GM12875 (cell line): ENCODE measurements around the gene SMCHD1.

ENCODE experiments used
- H3K4me3 ChIP-seq: one replicate; pipeline ENCODE4 v1.5.1; 2011; ENCODE audit warnings: low read depth, low read length, control low read depth
- TF ChIP-seq, protein P1 (sequence below): IDR thresholded peaks from 2 replicates; pipeline ENCODE4 v1.5.1; 2011; ENCODE audit warnings: low read depth, mild to moderate bottlenecking, control low read depth, inconsistent platforms, low read length, moderate library complexity, borderline replicate concordance; ENCODE audit not compliant: insufficient read depth

The SMCHD1 gene

DNA sequence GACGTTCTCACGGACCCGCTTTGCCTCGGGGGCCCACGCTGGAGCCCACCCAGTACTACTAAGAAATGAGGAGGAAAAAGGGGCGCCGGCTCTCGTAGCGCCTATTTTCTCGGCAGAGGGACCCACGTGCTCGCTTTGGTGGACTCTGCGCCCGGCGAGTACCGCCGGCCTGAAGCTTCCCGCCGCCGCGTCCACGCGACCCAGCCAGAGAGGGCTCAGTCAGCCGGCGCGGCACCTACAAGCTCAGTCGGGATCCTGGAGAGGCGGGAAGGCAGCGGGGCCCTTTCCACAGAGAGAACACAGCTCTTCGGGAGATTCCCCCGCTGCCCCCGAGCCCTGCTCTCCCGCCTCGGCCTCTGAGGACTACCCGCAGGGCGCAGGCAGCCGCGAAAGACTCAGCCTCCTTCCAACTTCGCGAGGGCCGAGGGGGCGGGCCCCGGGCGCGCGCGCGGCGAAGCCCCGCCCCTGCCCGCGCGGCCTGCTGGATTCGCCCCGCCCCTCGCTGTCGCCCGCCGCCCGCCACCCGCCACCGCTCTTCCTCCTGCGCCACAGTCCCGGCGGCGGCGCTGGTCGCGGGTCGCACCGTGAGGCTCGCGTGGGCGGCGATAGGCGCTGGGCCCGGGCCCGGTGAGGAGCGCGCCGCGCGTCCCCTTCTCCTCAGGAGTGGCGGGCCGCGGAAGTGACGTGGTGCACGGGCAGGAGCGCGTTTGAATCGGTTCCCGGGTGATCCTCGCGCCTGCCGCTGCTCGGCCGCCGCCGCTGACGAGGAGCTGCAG is at the start of gene SMCHD1:
TSS of gene SMCHD1 (plus strand) at position 549 of the 776 bp plus-strand sequence. CDS start 350 bp downstream, outside the sequence.
- H3K4me3 ChIP-seq: peak within 1 kb of the TSS; percentile 99
- TF ChIP-seq, protein P1, sequence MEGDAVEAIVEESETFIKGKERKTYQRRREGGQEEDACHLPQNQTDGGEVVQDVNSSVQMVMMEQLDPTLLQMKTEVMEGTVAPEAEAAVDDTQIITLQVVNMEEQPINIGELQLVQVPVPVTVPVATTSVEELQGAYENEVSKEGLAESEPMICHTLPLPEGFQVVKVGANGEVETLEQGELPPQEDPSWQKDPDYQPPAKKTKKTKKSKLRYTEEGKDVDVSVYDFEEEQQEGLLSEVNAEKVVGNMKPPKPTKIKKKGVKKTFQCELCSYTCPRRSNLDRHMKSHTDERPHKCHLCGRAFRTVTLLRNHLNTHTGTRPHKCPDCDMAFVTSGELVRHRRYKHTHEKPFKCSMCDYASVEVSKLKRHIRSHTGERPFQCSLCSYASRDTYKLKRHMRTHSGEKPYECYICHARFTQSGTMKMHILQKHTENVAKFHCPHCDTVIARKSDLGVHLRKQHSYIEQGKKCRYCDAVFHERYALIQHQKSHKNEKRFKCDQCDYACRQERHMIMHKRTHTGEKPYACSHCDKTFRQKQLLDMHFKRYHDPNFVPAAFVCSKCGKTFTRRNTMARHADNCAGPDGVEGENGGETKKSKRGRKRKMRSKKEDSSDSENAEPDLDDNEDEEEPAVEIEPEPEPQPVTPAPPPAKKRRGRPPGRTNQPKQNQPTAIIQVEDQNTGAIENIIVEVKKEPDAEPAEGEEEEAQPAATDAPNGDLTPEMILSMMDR: no peak

DNA sequence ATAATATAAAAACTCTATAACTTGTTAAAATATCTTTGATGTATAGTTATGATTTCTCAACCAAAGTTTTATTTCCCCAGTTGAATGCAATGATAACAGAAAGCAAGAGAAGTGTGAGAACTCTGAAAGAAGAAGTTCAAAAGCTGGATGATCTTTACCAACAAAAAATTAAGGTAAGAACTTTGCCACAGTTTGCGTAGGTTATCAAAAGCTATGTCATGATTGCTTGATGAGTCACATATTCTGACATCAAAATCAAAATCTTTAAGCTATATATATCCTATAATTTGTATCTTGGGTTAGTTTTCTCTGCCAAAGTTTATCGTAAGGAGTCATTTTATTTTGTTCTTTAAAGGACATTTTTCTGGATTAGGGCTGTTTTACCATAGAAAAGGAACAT is 49.2 kb upstream of the SMCHD1 start:
- no peak overlapping the region for H3K4me3 ChIP-seq
- TF ChIP-seq, protein P1: no peak

DNA sequence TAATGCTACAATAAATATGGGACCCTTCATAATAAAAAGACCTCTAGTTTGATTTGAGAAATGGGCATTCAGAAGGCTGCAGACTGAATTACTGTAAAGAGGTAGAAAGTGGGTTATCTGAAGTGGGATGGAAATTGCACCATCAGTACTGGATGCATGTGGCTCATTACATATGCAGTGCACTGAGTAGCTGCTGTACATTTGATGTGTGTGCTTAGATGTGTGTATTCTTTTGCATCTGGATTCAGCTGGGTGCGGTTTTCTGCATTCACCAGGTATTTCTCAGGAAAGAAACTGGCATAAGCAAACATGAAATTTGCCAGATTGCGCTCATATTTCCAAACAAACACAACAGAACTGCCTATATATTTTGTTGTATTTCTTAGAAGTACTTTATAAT is 45.9 kb upstream of the SMCHD1 start:
- H3K4me3 ChIP-seq: no peak overlapping the region
- TF ChIP-seq, protein P1: no peak

DNA sequence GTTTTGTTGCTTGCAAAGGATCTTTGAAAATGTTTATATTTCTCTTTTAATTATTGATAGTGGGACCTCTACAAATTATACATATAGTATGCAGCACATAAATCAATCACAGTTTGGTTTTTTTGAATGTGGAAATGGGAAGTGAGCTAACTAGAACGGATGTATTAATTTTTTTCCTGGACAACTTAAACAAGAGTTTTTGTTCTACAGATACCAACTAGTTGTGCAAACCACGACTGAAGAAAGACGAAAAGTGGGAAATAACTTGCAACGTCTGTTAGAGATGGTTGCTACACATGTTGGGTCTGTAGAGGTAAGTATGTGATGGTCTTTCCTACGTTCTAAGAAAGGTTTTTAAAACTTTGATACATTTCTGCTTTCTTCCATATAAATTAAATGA is 45.0 kb upstream of the SMCHD1 start:
- H3K4me3 ChIP-seq: no peak overlapping the region
- TF ChIP-seq, protein P1: no peak

DNA sequence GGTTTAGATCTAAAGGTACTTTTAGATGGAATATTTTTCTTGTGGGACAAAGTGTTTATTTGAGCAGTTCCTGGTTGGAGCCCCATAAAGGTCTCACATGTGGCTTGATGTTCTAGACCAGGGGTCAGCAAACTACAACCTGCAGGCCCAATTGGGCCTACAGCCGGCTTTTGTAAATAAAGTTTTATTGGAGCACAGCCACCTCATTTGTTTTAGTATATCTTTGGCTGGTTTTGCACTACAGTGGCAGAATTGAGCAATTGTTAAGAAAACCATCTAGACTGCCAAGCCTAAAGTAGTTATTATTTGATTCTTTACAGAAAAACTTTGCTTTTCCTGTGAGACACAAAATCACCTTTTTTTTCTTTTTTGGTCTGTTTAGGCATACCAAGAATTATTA is 42.5 kb upstream of the SMCHD1 start:
- TF ChIP-seq, protein P1: no peak
- no peak overlapping the region for H3K4me3 ChIP-seq

DNA sequence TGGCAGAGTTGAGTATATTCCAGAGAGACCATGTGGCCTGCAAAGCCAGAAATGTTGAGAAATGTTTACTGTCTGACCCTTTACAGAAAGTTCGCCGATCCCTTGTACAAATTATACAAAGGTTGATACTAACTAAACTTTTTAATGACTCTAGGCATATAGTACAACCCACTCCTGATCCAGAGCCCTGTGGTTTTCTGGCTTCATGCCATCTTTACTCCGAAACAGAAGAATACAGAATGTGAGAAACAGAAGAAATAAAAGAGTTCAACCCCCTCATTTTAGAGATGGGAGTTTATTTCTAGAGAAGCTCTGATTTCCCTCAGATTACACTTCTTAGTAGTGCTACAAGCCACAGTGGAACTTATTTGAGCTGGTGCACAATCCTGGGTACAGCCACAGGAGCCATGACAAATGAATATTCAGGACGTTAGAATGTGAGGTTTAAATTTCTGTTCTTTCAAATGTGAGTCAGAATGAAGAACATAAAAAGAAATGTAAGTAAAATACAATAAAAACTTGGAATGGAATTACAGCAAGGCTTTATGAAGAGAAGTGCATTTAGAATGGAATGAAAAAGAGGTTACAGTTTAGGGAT is 38.0 kb upstream of the SMCHD1 start:
- TF ChIP-seq, protein P1: no peak
- H3K4me3 ChIP-seq: no peak overlapping the region

DNA sequence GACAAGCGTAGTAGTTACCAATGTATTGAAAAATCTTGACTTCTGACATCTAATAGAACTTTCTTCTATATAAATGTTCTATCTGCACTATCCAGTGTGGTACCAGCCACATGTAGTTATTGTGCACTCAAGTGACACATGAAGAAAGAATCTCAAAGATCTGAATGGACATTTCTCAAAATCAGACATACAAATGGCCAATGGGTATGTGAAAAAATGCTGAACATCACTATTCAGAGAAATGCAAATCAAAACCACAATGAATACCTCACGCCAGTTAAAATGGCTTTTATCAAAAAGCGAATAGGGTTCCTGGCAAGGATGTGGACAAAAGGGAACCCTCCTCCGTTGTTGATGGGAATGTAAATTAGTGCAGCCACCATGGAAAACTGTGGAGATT is 37.5 kb upstream of the SMCHD1 start:
- H3K4me3 ChIP-seq: no peak overlapping the region
- TF ChIP-seq, protein P1: no peak
